IMR-90 (cell line): Measurements from ENCODE around the gene NIPAL3. TPM values are rescaled to one million over a fixed set of nuclear protein-coding genes. Genes with fewer than 3 reads are reported as not detected.

Experiments used
- ATAC-seq: fragments of 200-7000 bp; cut with Tn5 transposase; 2 replicates; pipeline ENCODE4 v1.9.1; 2020; ENCODE audit warnings: low read depth, mild to moderate bottlenecking, moderate library complexity
- BruUV-seq: library from RNA; stranded (reverse); fragments of 400-500 nt; replicated peaks from 2 replicates; lab custom pipeline; 2021; lab: Mats Ljungman, UMichigan
- CTCF ChIA-PET: fragments of 300-600 bp; formaldehyde crosslinking; extraction: SDS; loops from one replicate; lab custom pipeline; 2021; ENCODE audit warnings: antibody characterized with exemption; lab: Yijun Ruan, JAX
- POLR2A ChIA-PET: fragments of 300-600 bp; sonication (Branson Sonifier 250); formaldehyde crosslinking; loops from one replicate; lab custom pipeline; 2022; ENCODE audit warnings: antibody characterized with exemption; ENCODE audit not compliant: unreplicated experiment; lab: Charles Lee
- DNase-seq: peaks from one replicate; pipeline ENCODE4 v3.0.0; 2013
- H2AFZ ChIP-seq: replicated peaks from 2 replicates; pipeline ENCODE3; 2013; ENCODE audit warnings: low read length, mild to moderate bottlenecking; ENCODE audit not compliant: poor library complexity
- H2AK5ac ChIP-seq: 2 replicates; pipeline ENCODE4 v1.6.1; 2013; ENCODE audit warnings: low read depth, low read length, inconsistent platforms
- H2AK9ac ChIP-seq: replicated peaks from 2 replicates; pipeline ENCODE3; 2013; ENCODE audit warnings: mild to moderate bottlenecking, low read depth, low read length, moderate library complexity; ENCODE audit not compliant: poor library complexity
- H2BK120ac ChIP-seq: 2 replicates; pipeline ENCODE4 v1.6.1; 2013; ENCODE audit warnings: low read depth, low read length, inconsistent platforms
- H2BK15ac ChIP-seq: 3 replicates; pipeline ENCODE4 v1.6.1; 2013; ENCODE audit warnings: low read depth, low read length, inconsistent platforms
- H2BK20ac ChIP-seq: 2 replicates; pipeline ENCODE4 v1.6.1; 2013; ENCODE audit warnings: low read depth, mild to moderate bottlenecking, inconsistent platforms, low read length, moderate library complexity
- H2BK5ac ChIP-seq: 2 replicates; pipeline ENCODE4 v1.6.1; 2013; ENCODE audit warnings: mild to moderate bottlenecking, low read depth, low read length, inconsistent platforms; ENCODE audit not compliant: poor library complexity, severe bottlenecking
- H3K14ac ChIP-seq: replicated peaks from 2 replicates; pipeline ENCODE4 v1.6.1; 2013; ENCODE audit warnings: low read depth, low read length, inconsistent platforms
- H3K18ac ChIP-seq: 2 replicates; pipeline ENCODE4 v1.6.1; 2013; ENCODE audit warnings: low read depth, low read length, control low read depth
- H3K23ac ChIP-seq: 2 replicates; pipeline ENCODE4 v1.6.1; 2013; ENCODE audit warnings: low read depth, low read length, inconsistent platforms
- H3K27ac ChIP-seq: 2 replicates; pipeline ENCODE4 v1.5.1; 2013; ENCODE audit warnings: mild to moderate bottlenecking, control low read depth, low read length; ENCODE audit not compliant: insufficient read depth
- H3K27me3 ChIP-seq: 2 replicates; pipeline ENCODE4 v1.6.1; 2013; ENCODE audit warnings: low read length; ENCODE audit not compliant: control insufficient read depth, insufficient read depth
- H3K36me3 ChIP-seq: 2 replicates; pipeline ENCODE4 v1.6.1; 2013; ENCODE audit warnings: low read length, mixed read lengths; ENCODE audit not compliant: control insufficient read depth, insufficient read depth
- H3K4ac ChIP-seq: 2 replicates; pipeline ENCODE4 v1.6.1; 2013; ENCODE audit warnings: low read depth, low read length, inconsistent platforms
- H3K4me1 ChIP-seq: 2 replicates; pipeline ENCODE4 v1.6.1; 2013; ENCODE audit warnings: low read length, mixed read lengths; ENCODE audit not compliant: control insufficient read depth, insufficient read depth
- H3K4me2 ChIP-seq: 2 replicates; pipeline ENCODE4 v1.6.1; 2013; ENCODE audit warnings: low read depth, mild to moderate bottlenecking, control low read depth, low read length, moderate library complexity
- H3K4me3 ChIP-seq: 2 replicates; pipeline ENCODE4 v1.5.1; 2013; ENCODE audit warnings: low read depth, mild to moderate bottlenecking, control low read depth, low read length, moderate library complexity; ENCODE audit not compliant: insufficient read depth
- H3K56ac ChIP-seq: 2 replicates; pipeline ENCODE4 v1.6.1; 2013; ENCODE audit warnings: low read length, inconsistent platforms; ENCODE audit not compliant: insufficient read depth; ENCODE audit errors: extremely low read depth
- H3K79me1 ChIP-seq, 2 experiments: 2 replicates each; pipeline ENCODE4 v1.6.1; 2013; ENCODE audit warnings: low read length in 2 of 2, inconsistent platforms in 1 of 2, low read depth in 1 of 2
- H3K9ac ChIP-seq: 2 replicates; pipeline ENCODE4 v1.6.1; 2013; ENCODE audit warnings: low read depth, low read length, control low read depth
- H3K9me1 ChIP-seq: 2 replicates; pipeline ENCODE4 v1.6.1; 2013; ENCODE audit warnings: low read length, inconsistent platforms; ENCODE audit not compliant: insufficient read depth
- H3K9me3 ChIP-seq: 2 replicates; pipeline ENCODE4 v1.6.1; 2013; ENCODE audit warnings: low read length; ENCODE audit not compliant: control insufficient read depth, insufficient read depth
- H4K20me1 ChIP-seq: 2 replicates; pipeline ENCODE4 v1.6.1; 2013; ENCODE audit warnings: low read length, inconsistent platforms; ENCODE audit not compliant: insufficient read depth
- H4K5ac ChIP-seq: 2 replicates; pipeline ENCODE4 v1.6.1; 2013; ENCODE audit warnings: mild to moderate bottlenecking, low read depth, low read length, control low read depth
- H4K8ac ChIP-seq, 2 experiments: 2 replicates each; pipeline ENCODE4 v1.6.1; 2013; ENCODE audit warnings: low read depth in 2 of 2, low read length in 2 of 2, control low read depth in 1 of 2, inconsistent platforms in 1 of 2
- H4K91ac ChIP-seq: 2 replicates; pipeline ENCODE4 v1.6.1; 2013; ENCODE audit warnings: low read depth, low read length, inconsistent platforms; ENCODE audit not compliant: insufficient read depth
- BHLHE40 ChIP-seq: fragments of 150-350 bp; IDR thresholded peaks from 2 replicates; pipeline ENCODE4 v1.6.1; 2016; ENCODE audit warnings: mild to moderate bottlenecking, low read depth, low read length
- CEBPB ChIP-seq: IDR thresholded peaks from 2 replicates; pipeline ENCODE4 v1.6.1; 2012; ENCODE audit warnings: low read depth, low read length, improper control_type of control experiment
- FOS ChIP-seq: fragments of 150-350 bp; IDR thresholded peaks from 2 replicates; pipeline ENCODE4 v1.6.1; 2016; ENCODE audit warnings: low read depth, low read length
- MAFK ChIP-seq: IDR thresholded peaks from 2 replicates; pipeline ENCODE4 v1.6.1; 2012; ENCODE audit warnings: low read depth, low read length, improper control_type of control experiment
- MAZ ChIP-seq: IDR thresholded peaks from 2 replicates; pipeline ENCODE4 v1.6.1; 2012; ENCODE audit warnings: low read depth, mild to moderate bottlenecking, low read length, improper control_type of control experiment, moderate library complexity, borderline replicate concordance
- MXI1 ChIP-seq: IDR thresholded peaks from 2 replicates; pipeline ENCODE4 v1.6.1; 2012; ENCODE audit warnings: low read depth, mild to moderate bottlenecking, low read length, moderate library complexity, borderline replicate concordance
- NFE2L2 ChIP-seq: fragments of 150-350 bp; IDR thresholded peaks from 2 replicates; pipeline ENCODE4 v1.6.1; 2016; ENCODE audit warnings: low read depth, mild to moderate bottlenecking, low read length
- POLR2A ChIP-seq: IDR thresholded peaks from 2 replicates; pipeline ENCODE4 v1.6.1; 2012; ENCODE audit warnings: mild to moderate bottlenecking, low read depth, low read length
- RAD21 ChIP-seq: IDR thresholded peaks from 2 replicates; pipeline ENCODE4 v1.6.1; 2012; ENCODE audit warnings: low read length, improper control_type of control experiment
- RCOR1 ChIP-seq: IDR thresholded peaks from 2 replicates; pipeline ENCODE4 v1.6.1; 2012; ENCODE audit warnings: mild to moderate bottlenecking, low read length, improper control_type of control experiment; ENCODE audit not compliant: insufficient replicate concordance
- RFX5 ChIP-seq: IDR thresholded peaks from 2 replicates; pipeline ENCODE4 v1.8.0; 2012; ENCODE audit warnings: low read depth, mild to moderate bottlenecking, low read length, moderate library complexity
- WGBS, 2 experiments: methylation state at CpG; one replicate each; pipeline versions ENCODE4 v1.1.5 to v1.1.7; 2013; ENCODE audit warnings: missing lambda C conversion rate in 2 of 2; ENCODE audit not compliant: insufficient read length in 1 of 2; ENCODE audit errors: extremely low coverage in 2 of 2; 5-methylcytosine and 5-hydroxymethylcytosine counted together
- dilution Hi-C: fragments of 300-500 bp; cut with HindIII; formaldehyde crosslinking; loops from one replicate; pipeline ENCODE4 v1.14.3; 2018; ENCODE audit warnings: low sequenced_read_pairs; ENCODE audit not compliant: unreplicated experiment
- in situ Hi-C: fragments of 300-500 bp; cut with MboI; formaldehyde crosslinking; loops from 3 replicates; pipeline ENCODE4 v1.14.3; 2019; ENCODE audit warnings: low sequenced_read_pairs, inconsistent platforms, mixed read lengths
- intact Hi-C: fragments of 100-400 bp; cut with micrococcal nuclease; formaldehyde crosslinking; loops from 2 replicates; pipeline ENCODE4 v1.10.0; 2022
- polyA plus RNA-seq, 3 experiments: library from polyadenylated mRNA; depleted of rRNA; stranded (reverse); fragments of >200 nt; gene quantifications; 2 replicates each; pipeline ENCODE4 v1.2.3, GENCODE V29; 2012; ENCODE audit warnings: low replicate concordance in 1 of 3
- total RNA-seq: library from RNA; depleted of rRNA; stranded (reverse); fragments of >200 nt; gene quantifications from 2 replicates; pipeline ENCODE4 v1.2.3, GENCODE V29; 2012
- TF ChIP-seq, protein P1 (sequence below): conservative IDR thresholded peaks from 2 replicates; pipeline ENCODE4 v1.5.1; 2012; ENCODE audit warnings: mild to moderate bottlenecking, low read depth, low read length, improper control_type of control experiment
- TF ChIP-seq, protein P2 (sequence below): fragments of 150-350 bp; IDR thresholded peaks from 2 replicates; pipeline ENCODE4 v1.6.1; 2016; ENCODE audit warnings: low read depth, mild to moderate bottlenecking, low read length, moderate library complexity, borderline replicate concordance
- TF ChIP-seq, protein P3 (sequence below): fragments of 150-350 bp; IDR thresholded peaks from 2 replicates; pipeline ENCODE4 v1.6.1; 2017; ENCODE audit warnings: mild to moderate bottlenecking, antibody characterized with exemption, low read length, low read depth

Gene NIPAL3
- total and polyA plus RNA-seq, 2 of the 4 experiments (the other 2 are of a cell fraction), result 55.0 to 123 TPM

DNA sequence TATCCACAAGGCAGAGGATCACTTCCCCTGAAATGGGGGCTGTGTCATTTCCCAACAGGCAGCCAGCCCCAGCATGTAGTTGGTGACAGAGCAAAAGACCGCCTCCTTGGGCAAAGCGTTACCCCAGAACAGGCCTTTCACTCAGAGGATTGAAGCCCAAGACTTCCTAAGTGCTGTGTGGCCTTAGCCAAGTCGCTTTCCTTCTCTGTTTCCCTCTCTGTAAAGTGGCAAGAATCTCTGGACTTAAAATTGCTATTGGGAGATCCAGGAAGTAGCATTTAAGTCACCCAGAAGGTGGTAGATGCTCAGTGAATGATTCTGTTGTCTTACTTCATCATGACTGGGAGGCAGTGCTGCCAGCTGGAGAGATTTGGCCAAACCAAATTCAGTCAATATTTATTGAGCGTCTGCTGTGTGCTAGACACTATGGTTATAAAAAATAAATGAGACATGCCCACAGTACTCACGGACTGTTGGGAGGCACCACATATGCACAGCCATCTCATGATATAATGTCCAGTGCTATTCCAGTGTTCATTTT lies 35.3 kb downstream of the NIPAL3 start:
- Histone ChIP-seq H3K4me3 (no peak overlapping the region), H3K18ac (no peak overlapping the region), H3K14ac (no peak overlapping the region), H3K23ac (no peak overlapping the region), H3K9me3 (no peaks in the 10 kb centered on the region), H3K27me3 (no peaks in the 10 kb centered on the region), H4K8ac (no peak overlapping the region), H3K9me1 (peaks cover 9% of the 10 kb centered on the region; the same call in 1 of the 2 replicates), H2AK9ac (no peak overlapping the region), H2AK5ac (no peak overlapping the region), H4K91ac (no peak overlapping the region), H4K20me1 (no peaks in the 10 kb centered on the region), H2BK5ac (no peak overlapping the region), H3K27ac (no peak overlapping the region), H3K9ac (no peak overlapping the region), H3K4ac (no peak overlapping the region), H3K56ac (no peak overlapping the region), H3K36me3 (peaks cover 35% of the 10 kb centered on the region), H3K4me2 (no peak overlapping the region), H2AFZ (no peak overlapping the region), H2BK120ac (no peak overlapping the region), H3K4me1 (no peaks in the 10 kb centered on the region), H2BK20ac (no peak overlapping the region), H2BK15ac (no peak overlapping the region), H4K5ac (no peak overlapping the region), H3K79me1 (no peaks in the 10 kb centered on the region; a peak in 2 of 4 replicates)
- ATAC-seq (no peak), DNase-seq (no peak)
- dilution Hi-C loops, result no loop called here
- WGBS, 2 experiments, result no CpG with 5 or more reads among the region's 5 CpGs
- BruUV-seq, result no TSS peak
- TF ChIP-seq POLR2A, result no peak
- TF ChIP-seq MXI1, result no peak
- TF ChIP-seq, protein P1, sequence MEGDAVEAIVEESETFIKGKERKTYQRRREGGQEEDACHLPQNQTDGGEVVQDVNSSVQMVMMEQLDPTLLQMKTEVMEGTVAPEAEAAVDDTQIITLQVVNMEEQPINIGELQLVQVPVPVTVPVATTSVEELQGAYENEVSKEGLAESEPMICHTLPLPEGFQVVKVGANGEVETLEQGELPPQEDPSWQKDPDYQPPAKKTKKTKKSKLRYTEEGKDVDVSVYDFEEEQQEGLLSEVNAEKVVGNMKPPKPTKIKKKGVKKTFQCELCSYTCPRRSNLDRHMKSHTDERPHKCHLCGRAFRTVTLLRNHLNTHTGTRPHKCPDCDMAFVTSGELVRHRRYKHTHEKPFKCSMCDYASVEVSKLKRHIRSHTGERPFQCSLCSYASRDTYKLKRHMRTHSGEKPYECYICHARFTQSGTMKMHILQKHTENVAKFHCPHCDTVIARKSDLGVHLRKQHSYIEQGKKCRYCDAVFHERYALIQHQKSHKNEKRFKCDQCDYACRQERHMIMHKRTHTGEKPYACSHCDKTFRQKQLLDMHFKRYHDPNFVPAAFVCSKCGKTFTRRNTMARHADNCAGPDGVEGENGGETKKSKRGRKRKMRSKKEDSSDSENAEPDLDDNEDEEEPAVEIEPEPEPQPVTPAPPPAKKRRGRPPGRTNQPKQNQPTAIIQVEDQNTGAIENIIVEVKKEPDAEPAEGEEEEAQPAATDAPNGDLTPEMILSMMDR, result no peak
- no peak for TF ChIP-seq MAZ
- no peak for TF ChIP-seq NFE2L2
- TF ChIP-seq RAD21, result no peak
- TF ChIP-seq RFX5, result no peak
- no peak for TF ChIP-seq MAFK
- TF ChIP-seq CEBPB, result no peak
- TF ChIP-seq, protein P2, sequence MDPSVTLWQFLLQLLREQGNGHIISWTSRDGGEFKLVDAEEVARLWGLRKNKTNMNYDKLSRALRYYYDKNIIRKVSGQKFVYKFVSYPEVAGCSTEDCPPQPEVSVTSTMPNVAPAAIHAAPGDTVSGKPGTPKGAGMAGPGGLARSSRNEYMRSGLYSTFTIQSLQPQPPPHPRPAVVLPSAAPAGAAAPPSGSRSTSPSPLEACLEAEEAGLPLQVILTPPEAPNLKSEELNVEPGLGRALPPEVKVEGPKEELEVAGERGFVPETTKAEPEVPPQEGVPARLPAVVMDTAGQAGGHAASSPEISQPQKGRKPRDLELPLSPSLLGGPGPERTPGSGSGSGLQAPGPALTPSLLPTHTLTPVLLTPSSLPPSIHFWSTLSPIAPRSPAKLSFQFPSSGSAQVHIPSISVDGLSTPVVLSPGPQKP, result no peak
- TF ChIP-seq RCOR1, result no peak
- TF ChIP-seq, protein P3, sequence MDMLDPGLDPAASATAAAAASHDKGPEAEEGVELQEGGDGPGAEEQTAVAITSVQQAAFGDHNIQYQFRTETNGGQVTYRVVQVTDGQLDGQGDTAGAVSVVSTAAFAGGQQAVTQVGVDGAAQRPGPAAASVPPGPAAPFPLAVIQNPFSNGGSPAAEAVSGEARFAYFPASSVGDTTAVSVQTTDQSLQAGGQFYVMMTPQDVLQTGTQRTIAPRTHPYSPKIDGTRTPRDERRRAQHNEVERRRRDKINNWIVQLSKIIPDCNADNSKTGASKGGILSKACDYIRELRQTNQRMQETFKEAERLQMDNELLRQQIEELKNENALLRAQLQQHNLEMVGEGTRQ, result no peak
- no peak for TF ChIP-seq FOS
- TF ChIP-seq BHLHE40, result no peak
- CTCF ChIA-PET, result no interaction called here
- in situ Hi-C loops, result no loop called here
- POLR2A ChIA-PET, result no interaction called here
- intact Hi-C loops, result no loop called here
